Islet of Langerhans (tissue), 1 donor: Measurements from ENCODE around the gene S100A2.

Experiments used
- FAIRE-seq: peaks from one replicate; lab custom pipeline; 2011; peaks lifted over from hg19 to GRCh38; lab: Jason Lieb, UNC

The S100A2 gene

GRCh38 chr1:153544453-153545066 is 21.1 kb downstream of the S100A2 start:
- no peak for FAIRE-seq

DNA sequence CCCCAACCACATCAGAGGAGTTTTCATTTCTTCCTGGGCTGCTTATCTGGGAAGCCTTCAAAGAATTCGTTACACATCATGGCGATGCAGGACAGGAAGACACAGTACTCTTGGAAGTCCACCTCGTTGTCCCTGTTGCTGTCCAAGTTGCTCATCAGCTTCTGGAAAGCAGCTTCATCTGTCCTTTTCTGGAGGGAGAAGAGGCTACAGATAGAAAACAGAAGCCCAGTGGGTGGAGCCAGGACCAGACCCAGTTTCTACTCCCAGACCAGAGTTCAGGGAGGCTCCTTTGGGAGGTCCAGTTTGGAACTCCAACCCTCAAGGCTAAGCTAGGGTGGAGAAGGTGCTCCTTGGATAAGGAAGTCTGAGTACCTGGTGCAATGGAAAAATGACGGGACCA is 21.9 kb downstream of the S100A2 start:
- FAIRE-seq: no peak

GRCh38 chr1:153542956-153543711 is 22.5 kb downstream of the S100A2 start:
- no peak for FAIRE-seq

DNA sequence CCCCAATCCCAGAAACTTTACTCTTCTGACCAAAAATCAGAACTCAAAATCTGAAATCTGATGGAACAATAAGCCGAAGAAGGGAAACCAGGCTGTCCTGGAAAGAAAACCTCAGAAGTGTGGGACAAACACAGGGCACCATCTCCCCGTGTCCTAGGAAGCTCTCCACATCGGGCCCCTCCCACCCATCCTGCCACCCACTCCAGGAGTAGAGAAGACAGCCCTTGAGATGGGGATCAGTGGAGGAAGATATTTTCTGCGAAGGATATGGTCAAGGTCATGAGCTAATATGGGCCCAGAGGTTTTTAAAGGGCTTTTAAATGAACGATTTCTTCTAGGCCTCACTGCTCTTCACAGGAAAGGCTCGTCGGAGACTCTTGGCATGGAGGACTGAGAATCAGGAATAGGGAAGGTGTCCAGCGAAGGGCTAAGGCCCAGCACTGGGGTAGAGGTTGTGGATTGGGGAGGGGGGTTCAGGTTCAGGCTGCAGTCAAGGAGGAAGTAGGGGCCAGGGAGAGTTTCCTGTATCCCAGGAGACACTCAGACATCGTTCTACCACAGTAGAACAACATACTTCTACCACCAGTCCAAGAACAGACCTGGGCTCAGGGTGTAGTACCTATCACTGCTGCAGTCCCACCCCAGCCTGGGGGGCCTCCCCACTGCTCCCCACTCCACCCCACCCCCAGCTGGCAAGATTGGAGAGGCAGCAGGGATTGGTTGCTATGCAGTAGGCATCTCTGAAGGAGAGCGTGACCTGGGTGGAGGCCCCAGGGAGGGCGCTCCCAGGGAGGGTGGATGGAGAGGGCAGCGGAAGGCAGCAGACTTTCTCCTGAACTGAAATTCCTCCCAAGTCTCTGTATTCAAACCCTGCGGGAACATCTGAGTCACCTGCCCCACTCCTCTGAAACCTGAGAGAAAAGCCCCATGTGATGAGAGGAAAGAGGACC is 23.7 kb downstream of the S100A2 start:
- FAIRE-seq: no peak

DNA sequence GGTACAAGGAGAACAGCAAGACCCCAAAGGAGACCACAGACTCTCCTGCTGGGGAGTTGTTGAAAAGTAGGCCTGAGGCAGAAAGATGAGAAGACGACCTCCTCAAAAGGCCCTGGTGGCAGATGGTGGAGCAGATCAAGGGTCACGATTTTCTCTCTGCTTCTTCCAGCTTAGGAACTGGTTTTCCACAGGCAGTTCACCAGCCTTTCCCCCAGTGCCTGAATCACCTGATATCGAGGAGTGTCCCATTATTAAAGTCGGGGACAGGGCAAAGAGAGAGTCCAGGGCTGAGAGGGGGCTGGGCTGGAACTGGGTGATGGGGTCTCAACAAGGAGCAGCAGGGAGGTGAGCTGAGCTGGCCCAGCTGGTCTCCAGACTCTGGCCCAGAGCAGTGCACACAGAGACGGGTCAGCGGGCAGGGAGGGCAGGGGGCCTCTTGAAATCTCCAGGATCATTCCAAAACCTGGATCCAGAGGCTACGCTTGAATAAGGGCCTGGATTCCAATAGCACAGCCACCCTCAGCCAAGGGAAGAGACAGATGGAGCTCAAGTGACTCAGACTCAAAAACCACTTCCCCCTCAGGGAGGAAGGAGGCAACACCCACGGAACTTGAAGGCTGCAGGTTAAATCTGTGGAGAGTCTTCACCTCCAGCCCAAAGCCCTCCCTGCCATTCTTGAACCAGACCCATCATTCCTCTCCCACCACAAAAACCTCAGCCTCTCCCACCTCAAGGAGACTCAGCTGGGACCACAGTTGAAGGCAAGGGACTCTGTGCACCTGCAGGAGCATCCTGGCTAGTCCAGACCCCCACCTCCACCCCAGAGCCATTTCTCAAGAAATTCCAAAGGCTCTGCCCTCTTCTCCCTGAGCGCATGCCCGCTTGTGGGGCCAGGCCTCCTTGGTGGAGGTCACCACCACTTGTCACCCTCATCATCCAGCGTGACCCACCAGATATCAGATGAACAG is 25.0 kb downstream of the S100A2 start, which contains the start of gene S100A5:
Gene S100A5, minus strand, starts transcription at position 541 of the 968 bp plus-strand sequence. CDS start 743 bp downstream, outside the sequence.
- FAIRE-seq: no peak

GRCh38 chr1:153539395-153540093 is 26.1 kb downstream of the S100A2 start:
- no peak for FAIRE-seq

DNA sequence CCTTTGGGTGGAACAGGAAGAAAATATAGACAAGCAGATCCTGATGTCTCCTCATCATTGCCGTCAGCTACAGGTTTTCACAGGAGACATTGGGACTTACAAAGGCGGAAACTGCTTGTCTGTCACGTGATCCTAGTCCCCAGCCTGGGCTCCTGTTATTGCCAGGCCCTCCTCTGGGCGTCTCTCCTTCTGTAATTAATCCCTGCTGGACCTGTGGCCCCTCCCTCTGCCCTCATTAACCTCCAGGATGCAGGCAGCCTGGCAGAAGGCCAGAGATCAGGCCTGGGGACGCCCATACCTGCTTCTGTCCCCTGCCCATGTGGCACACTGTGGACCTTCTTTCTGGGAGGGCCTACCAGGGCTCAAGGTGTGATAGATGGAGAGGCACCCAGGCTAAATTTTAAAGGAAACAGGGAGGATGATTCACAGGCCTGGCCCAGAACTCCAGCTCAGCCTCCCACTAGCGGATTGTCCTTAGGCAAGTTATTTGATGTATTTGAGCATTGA is 27.3 kb downstream of the S100A2 start:
- FAIRE-seq: no peak

DNA sequence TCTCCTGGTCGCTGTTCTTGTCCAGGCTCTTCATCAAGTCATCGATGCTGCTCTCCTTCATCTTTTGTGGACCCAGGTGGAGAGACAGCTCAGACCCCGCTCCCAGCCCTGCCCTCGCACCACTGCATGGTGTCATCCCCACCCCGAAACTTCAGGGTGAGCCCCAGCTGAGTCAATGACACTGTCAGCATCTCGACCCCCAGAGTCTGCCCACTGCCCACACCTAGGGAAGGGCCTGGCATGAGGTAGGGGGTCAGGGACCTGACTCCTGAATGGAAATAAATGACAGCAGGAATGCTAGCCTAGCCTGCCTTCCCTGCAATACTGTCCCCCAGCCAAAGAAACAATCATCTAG is 28.3 kb downstream of the S100A2 start:
- no peak for FAIRE-seq

- no peak for FAIRE-seq
These were observed 28.8 kb downstream of the S100A2 start for GRCh38 chr1:153536671-153537375.

GRCh38 chr1:153536012-153536670 is 29.5 kb downstream of the S100A2 start:
- no peak for FAIRE-seq

GRCh38 chr1:153535242-153536011 is 30.2 kb downstream of the S100A2 start, which contains the start of gene S100A6:
S100A6 (minus strand) TSS chr1:153535991; CDS start chr1:153535339, 652 bp downstream.
- FAIRE-seq: no peak

DNA sequence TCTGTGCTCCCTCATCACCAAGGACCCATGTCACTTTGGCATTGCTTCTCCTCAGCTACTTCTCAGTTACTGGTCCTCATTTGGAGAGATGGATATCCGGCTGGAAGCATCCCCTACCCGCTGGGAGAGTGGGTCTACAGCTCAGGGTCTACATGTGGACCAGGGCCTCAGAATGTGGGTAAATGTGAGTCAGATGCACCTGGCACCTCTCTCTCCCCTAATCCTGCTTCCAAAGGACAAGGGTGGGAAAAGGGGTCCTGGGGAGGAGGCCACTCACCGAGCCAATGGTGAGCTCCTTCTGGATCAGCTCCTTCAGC is 30.8 kb downstream of the S100A2 start:
- FAIRE-seq: no peak

GRCh38 chr1:153534226-153534924 is 31.3 kb downstream of the S100A2 start:
- no peak for FAIRE-seq

- no peak for FAIRE-seq
These were observed 31.9 kb downstream of the S100A2 start for GRCh38 chr1:153533689-153534201.

DNA sequence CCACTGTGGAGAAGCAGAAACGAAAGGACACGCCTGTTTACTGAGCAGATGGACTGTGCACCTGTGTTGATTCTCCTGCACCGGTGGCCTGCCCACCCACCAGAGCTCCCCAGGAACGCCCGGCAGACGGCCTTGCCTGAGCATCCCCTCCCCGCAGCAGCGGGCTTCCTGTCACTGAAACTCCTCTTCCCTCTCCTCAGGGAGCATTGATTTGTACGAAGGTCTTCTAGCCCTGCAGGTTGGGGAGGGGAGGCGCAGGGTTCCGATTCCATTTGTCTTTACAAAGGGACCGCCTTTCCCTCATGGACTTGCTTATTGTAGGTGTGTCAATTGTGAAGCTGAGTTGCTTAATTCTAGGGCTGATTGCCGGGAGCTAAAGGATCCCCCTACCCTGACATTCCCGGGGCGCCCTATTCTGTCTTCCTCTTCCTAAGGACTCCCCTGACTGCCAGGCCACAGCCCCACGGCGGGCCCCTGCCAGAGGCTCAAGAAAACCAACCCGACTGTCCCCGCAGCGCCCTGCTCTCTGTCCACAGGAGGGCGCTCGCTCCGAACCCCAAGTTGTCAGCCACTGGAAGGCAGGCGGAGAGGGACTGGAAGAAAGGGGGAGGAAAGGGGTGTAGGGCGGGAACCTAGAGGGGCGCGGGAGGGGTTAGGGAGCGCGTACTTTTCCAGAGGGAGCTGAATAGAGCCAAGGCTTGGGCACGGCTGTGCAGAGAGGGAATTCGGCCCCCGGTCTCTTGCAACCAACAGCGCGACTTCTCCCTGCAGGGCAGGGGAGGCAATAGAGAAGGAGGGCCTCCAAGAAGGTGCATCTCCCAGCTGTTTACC is 32.7 kb downstream of the S100A2 start:
- no peak for FAIRE-seq

DNA sequence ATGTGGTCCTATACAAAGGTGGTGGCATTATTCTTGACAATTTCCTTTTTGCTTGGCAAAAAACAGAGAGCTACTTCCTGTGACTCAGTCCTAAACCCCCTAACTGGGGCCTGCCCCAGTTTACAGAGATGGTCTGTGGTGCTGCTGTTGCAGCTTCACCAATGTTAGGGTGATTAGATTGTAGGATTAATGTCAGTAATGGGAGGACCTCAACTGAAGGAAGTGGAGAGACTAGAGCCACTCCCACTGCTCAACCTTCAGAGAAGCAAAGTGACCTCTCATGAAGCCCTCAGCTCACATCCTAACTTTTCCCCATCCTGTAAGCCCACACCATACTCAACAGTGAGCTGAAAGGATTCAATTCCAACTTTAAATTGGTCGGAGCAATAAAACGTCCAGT is 33.5 kb downstream of the S100A2 start:
- no peak for FAIRE-seq

DNA sequence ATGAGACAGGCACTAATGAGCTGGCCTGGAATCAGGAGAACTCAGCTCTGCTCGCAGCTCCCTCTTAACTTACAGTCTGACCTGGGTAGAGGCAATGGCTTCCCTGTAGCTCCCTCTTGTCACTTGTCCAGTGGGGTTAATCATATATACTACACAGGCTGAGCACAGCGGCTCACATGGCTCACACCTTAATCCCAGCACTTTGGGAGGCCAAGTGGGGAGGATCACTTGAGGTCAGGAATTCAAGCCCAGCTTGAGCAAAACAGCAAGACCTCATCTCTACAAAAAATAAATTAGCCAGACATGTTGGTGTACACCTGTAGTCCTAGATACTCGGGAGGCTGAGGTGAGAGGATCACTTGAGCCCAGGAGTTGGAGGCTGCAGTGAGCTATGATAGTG is 34.0 kb downstream of the S100A2 start:
- FAIRE-seq: no peak
